NOMO-1 treated with dmso at 0.1 percent for 144 hours (cell line): ENCODE results near the gene SNAP47.

ENCODE experiments used
- DNase-seq: peaks from one replicate; lab custom pipeline; 2025; ENCODE audit not compliant: unreplicated experiment; lab: John Stamatoyannopoulos, UW

Gene SNAP47

GRCh38 chr1:227748496-227749182, 13.4 kb downstream of the SNAP47 start:
- DNase-seq: no peak

- no peak for DNase-seq
Observed at GRCh38 chr1:227749225-227749624, 14.0 kb downstream of the SNAP47 start.

- DNase-seq: no peak
Observed at GRCh38 chr1:227749916-227750710, 14.9 kb downstream of the SNAP47 start.

- no peak for DNase-seq
Observed at GRCh38 chr1:227753999-227754711, 18.9 kb downstream of the SNAP47 start.

- DNase-seq: no peak
Observed at GRCh38 chr1:227754958-227755357, 19.7 kb downstream of the SNAP47 start.

- DNase-seq: no peak
Observed at GRCh38 chr1:227756172-227756959, 21.1 kb downstream of the SNAP47 start.

GRCh38 chr1:227757781-227758180, 22.5 kb downstream of the SNAP47 start:
- no peak for DNase-seq

GRCh38 chr1:227758366-227758765, 23.1 kb downstream of the SNAP47 start:
- DNase-seq: no peak

GRCh38 chr1:227759341-227760300, 24.4 kb downstream of the SNAP47 start:
- DNase-seq: no peak

GRCh38 chr1:227760377-227760776, 25.1 kb downstream of the SNAP47 start:
- no peak for DNase-seq

GRCh38 chr1:227761621-227762230, 26.5 kb downstream of the SNAP47 start:
- no peak for DNase-seq

GRCh38 chr1:227762231-227762911, 27.1 kb downstream of the SNAP47 start:
- DNase-seq: peak; percentile 21

GRCh38 chr1:227763246-227764018, 28.2 kb downstream of the SNAP47 start:
- no peak for DNase-seq

- DNase-seq: no peak
Observed at GRCh38 chr1:227764019-227764391, 28.8 kb downstream of the SNAP47 start.

- DNase-seq: no peak
Observed at GRCh38 chr1:227765261-227766014, 30.2 kb downstream of the SNAP47 start.

GRCh38 chr1:227766015-227766634, 30.9 kb downstream of the SNAP47 start:
- no peak for DNase-seq

GRCh38 chr1:227766653-227767277, 31.5 kb downstream of the SNAP47 start:
- no peak for DNase-seq
